Suprapubic skin (tissue), 4 donors: ENCODE measurements around the gene KCNG2. TPM values are rescaled to one million over a fixed set of nuclear protein-coding genes. Genes with fewer than 3 reads are reported as not detected.
A peak's percentile ranks its signal among the peaks of the same experiment; 100 is the strongest.

Experiments
- DNase-seq, 2 donors: peaks; one replicate each; pipeline ENCODE4 v3.0.0-alpha.2; 2019; ENCODE audit warnings: low spot score in 2 of 2
- H3K27ac ChIP-seq: fragments of 200-600 bp; sonication (generic); one replicate; pipeline ENCODE4 v1.5.1; 2019
- H3K27me3 ChIP-seq: fragments of 200-600 bp; sonication (generic); one replicate; pipeline ENCODE4 v1.5.1; 2019
- H3K36me3 ChIP-seq: fragments of 200-600 bp; sonication (generic); one replicate; pipeline ENCODE4 v1.5.1; 2019
- H3K4me1 ChIP-seq: fragments of 200-600 bp; sonication (generic); one replicate; pipeline ENCODE4 v1.5.1; 2019
- H3K4me3 ChIP-seq: fragments of 200-600 bp; sonication (generic); one replicate; pipeline ENCODE4 v1.5.1; 2019; ENCODE audit warnings: mild to moderate bottlenecking
- H3K9me3 ChIP-seq: fragments of 200-600 bp; sonication (generic); one replicate; pipeline ENCODE4 v1.5.1; 2019
- EP300 ChIP-seq: sonication (generic); formaldehyde crosslinking; IDR thresholded peaks from one replicate; pipeline ENCODE4 v1.6.1; 2017; ENCODE audit warnings: antibody characterized with exemption
- POLR2A ChIP-seq, 2 donors: fragments of 450-650 bp; IDR thresholded peaks; one replicate each; pipeline ENCODE4 v1.6.1; 2017; ENCODE audit warnings: antibody characterized with exemption in 2 of 2, mild to moderate bottlenecking in 2 of 2, moderate library complexity in 2 of 2
- POLR2AphosphoS5 ChIP-seq, 3 donors: sonication (generic); formaldehyde crosslinking; IDR thresholded peaks; one replicate each; pipeline ENCODE4 v1.6.1; 2017; ENCODE audit warnings: antibody characterized with exemption in 3 of 3
- WGBS: methylation state at CpG from one replicate; pipeline ENCODE4 v1.1.5; 2018; 5-methylcytosine and 5-hydroxymethylcytosine counted together
- total RNA-seq, 4 donors: library from RNA; depleted of rRNA; stranded (reverse); fragments of >200 nt; gene quantifications; one replicate each; pipeline ENCODE4 v1.1.0, GENCODE V29; 2016
- TF ChIP-seq, protein P1 (sequence below), 2 donors: fragments of 200-600 bp in 1 of 2; fragments of 450-650 bp in 1 of 2; sonication (generic) in 1 of 2; IDR thresholded peaks; one replicate each; pipeline ENCODE4 v1.5.1; 2016 to 2019; ENCODE audit warnings: antibody characterized with exemption in 2 of 2, mild to moderate bottlenecking in 1 of 2, moderate library complexity in 1 of 2

The KCNG2 gene
- total RNA-seq, 4 donors from 2014 or later: not detected

GRCh38 chr18:79779021-79779699 lies 18.6 kb upstream of the KCNG2 start:
- 83% methylated on average over 24 of the region's 29 CpGs for WGBS
- Histone ChIP-seq H3K4me1 (no peaks in the 10 kb centered on the region), H3K36me3 (no peaks in the 10 kb centered on the region), H3K4me3 (no peak overlapping the region), H3K27ac (no peak overlapping the region), H3K9me3 (no peaks in the 10 kb centered on the region), H3K27me3 (peaks cover 67% of the 10 kb centered on the region)
- TF ChIP-seq EP300 (no peak), POLR2A (IDR thresholded peaks at IDR 0.05) (no peak), POLR2AphosphoS5 (IDR thresholded peaks at IDR 0.05) (no peak)
- TF ChIP-seq, protein P1, sequence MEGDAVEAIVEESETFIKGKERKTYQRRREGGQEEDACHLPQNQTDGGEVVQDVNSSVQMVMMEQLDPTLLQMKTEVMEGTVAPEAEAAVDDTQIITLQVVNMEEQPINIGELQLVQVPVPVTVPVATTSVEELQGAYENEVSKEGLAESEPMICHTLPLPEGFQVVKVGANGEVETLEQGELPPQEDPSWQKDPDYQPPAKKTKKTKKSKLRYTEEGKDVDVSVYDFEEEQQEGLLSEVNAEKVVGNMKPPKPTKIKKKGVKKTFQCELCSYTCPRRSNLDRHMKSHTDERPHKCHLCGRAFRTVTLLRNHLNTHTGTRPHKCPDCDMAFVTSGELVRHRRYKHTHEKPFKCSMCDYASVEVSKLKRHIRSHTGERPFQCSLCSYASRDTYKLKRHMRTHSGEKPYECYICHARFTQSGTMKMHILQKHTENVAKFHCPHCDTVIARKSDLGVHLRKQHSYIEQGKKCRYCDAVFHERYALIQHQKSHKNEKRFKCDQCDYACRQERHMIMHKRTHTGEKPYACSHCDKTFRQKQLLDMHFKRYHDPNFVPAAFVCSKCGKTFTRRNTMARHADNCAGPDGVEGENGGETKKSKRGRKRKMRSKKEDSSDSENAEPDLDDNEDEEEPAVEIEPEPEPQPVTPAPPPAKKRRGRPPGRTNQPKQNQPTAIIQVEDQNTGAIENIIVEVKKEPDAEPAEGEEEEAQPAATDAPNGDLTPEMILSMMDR (IDR thresholded peaks at IDR 0.05): no peak
- peak in 1 of 2 donors; percentile 58 for DNase-seq

DNA sequence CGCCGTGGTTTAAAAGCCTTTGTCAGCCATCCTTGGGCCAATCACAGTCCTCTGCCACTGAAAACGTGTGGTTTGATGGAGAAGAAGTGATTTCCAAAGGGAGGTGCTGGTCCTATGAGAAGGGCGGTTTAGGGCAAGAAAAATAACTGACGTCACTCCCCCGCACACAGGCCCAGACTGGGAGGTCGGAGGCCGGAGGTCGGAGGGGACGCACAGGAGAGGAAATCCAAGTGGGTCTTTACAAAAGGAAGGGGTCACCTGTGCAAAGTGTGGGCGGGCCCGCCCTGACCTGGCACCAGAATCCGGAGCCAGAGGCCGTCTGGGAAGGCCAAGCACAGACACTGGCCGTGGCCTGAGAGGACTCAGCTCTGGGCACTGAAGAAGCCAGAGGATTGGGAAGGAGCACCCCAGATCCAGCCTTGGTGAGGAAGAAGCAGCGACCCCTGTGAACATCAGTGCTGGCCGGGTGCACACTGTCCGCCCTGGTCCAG lies 18.0 kb upstream of the KCNG2 start:
- no peak overlapping the region for H3K27ac ChIP-seq
- H3K4me3 ChIP-seq: no peak overlapping the region
- no peak for TF ChIP-seq POLR2AphosphoS5 (IDR thresholded peaks at IDR 0.05)
- no peak for TF ChIP-seq EP300
- no peak for TF ChIP-seq POLR2A (IDR thresholded peaks at IDR 0.05)
- TF ChIP-seq, protein P1 (IDR thresholded peaks at IDR 0.05): no peak
- no peaks in the 10 kb centered on the region for H3K9me3 ChIP-seq
- WGBS: 92% methylated on average over 8 of the region's 18 CpGs
- H3K4me1 ChIP-seq: no peaks in the 10 kb centered on the region
- H3K27me3 ChIP-seq: peaks cover 70% of the 10 kb centered on the region
- H3K36me3 ChIP-seq: no peaks in the 10 kb centered on the region
- DNase-seq: peak in 1 of 2 donors; percentile 64

DNA sequence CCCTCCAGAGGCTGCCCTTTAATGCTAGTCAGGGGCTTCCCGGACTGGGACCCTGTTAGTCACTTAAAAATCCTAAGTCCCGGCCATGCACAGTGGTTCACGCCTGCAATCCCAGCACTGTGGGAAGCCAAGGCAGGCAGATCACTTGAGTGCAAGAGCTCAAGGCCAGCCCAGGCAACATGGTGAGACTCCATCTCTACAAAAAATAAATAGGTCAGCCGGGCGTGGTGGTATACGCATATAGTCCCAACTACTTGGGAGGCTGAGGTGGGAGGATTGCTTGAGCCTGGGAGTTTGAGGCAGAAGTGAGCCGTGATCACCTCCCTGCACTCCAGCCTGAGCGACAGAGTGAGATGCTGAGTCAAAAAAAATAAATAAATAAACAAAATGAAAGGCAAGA lies 17.2 kb upstream of the KCNG2 start:
- Histone ChIP-seq H3K36me3 (no peaks in the 10 kb centered on the region), H3K9me3 (no peaks in the 10 kb centered on the region), H3K4me1 (no peaks in the 10 kb centered on the region), H3K4me3 (no peak overlapping the region), H3K27ac (no peak overlapping the region), H3K27me3 (peaks cover 70% of the 10 kb centered on the region)
- TF ChIP-seq POLR2A (IDR thresholded peaks at IDR 0.05) (no peak), POLR2AphosphoS5 (IDR thresholded peaks at IDR 0.05) (no peak), EP300 (no peak)
- TF ChIP-seq, protein P1 (IDR thresholded peaks at IDR 0.05): no peak
- peak in 1 of 2 donors; percentile 60 for DNase-seq
- WGBS: 80% methylated on average over 8 of the region's 8 CpGs

- TF ChIP-seq EP300 (no peak), POLR2AphosphoS5 (IDR thresholded peaks at IDR 0.05) (no peak), POLR2A (IDR thresholded peaks at IDR 0.05) (no peak)
- TF ChIP-seq, protein P1 (IDR thresholded peaks at IDR 0.05): no peak
- Histone ChIP-seq H3K4me1 (no peaks in the 10 kb centered on the region), H3K9me3 (no peaks in the 10 kb centered on the region), H3K36me3 (no peaks in the 10 kb centered on the region), H3K4me3 (no peak overlapping the region), H3K27ac (no peak overlapping the region), H3K27me3 (peaks cover 70% of the 10 kb centered on the region)
- 94% methylated on average over 6 of the region's 17 CpGs for WGBS
- DNase-seq: peak in 1 of 2 donors; percentile 71
Measured at GRCh38 chr18:79781331-79781941, 16.3 kb upstream of the KCNG2 start.

GRCh38 chr18:79782566-79783308 lies 15.0 kb upstream of the KCNG2 start:
- no peak for TF ChIP-seq POLR2A (IDR thresholded peaks at IDR 0.05)
- TF ChIP-seq, protein P1 (IDR thresholded peaks at IDR 0.05): no peak
- TF ChIP-seq EP300: no peak
- TF ChIP-seq POLR2AphosphoS5 (IDR thresholded peaks at IDR 0.05): no peak
- Histone ChIP-seq H3K36me3 (no peaks in the 10 kb centered on the region), H3K4me1 (peaks cover 2% of the 10 kb centered on the region), H3K27me3 (peaks cover 70% of the 10 kb centered on the region), H3K4me3 (no peak overlapping the region), H3K27ac (no peak overlapping the region), H3K9me3 (no peaks in the 10 kb centered on the region)
- peak in 1 of 2 donors; percentile 57 for DNase-seq
- 88% methylated on average over 21 of the region's 43 CpGs for WGBS
